Upper lobe of left lung (tissue), 6 donors: ENCODE measurements around the gene ARHGDIG. TPM values are rescaled to one million over a fixed set of nuclear protein-coding genes. Genes with fewer than 3 reads are reported as not detected.

ENCODE experiments used
- ATAC-seq, 2 donors: fragments of 200-7000 bp; cut with Tn5 transposase; one replicate each; pipeline ENCODE4 v1.9.1; 2022; ENCODE audit warnings: mild to moderate bottlenecking in 2 of 2, moderate library complexity in 2 of 2; ENCODE audit not compliant: low FRiP score in 2 of 2
- DNase-seq, 2 donors: peaks; one replicate each; pipeline ENCODE4 v3.0.0-alpha.2; 2019 to 2020
- H3K27ac ChIP-seq, 4 donors: fragments of 200-600 bp; sonication (generic); one replicate each; pipeline ENCODE4 v1.5.1; 2016 to 2019
- H3K27me3 ChIP-seq, 4 donors: fragments of 200-600 bp; sonication (generic); one replicate each; pipeline ENCODE4 v1.5.1; 2017 to 2019
- H3K36me3 ChIP-seq, 4 donors: fragments of 200-600 bp; sonication (generic); one replicate each; pipeline ENCODE4 v1.5.1; 2016 to 2019
- H3K4me1 ChIP-seq, 4 donors: fragments of 200-600 bp; sonication (generic); one replicate each; pipeline ENCODE4 v1.5.1; 2018 to 2019
- H3K4me3 ChIP-seq, 4 donors: fragments of 200-600 bp; sonication (generic); one replicate each; pipeline ENCODE4 v1.5.1; 2017 to 2019; ENCODE audit warnings: mild to moderate bottlenecking in 2 of 4, moderate library complexity in 1 of 4
- H3K9me3 ChIP-seq, 4 donors: fragments of 200-600 bp; sonication (generic); one replicate each; pipeline ENCODE4 v1.5.1; 2018 to 2019
- CTCF ChIP-seq, 6 experiments: fragments of 450-650 bp in 4 of 6; fragments of 200-600 bp in 2 of 6; sonication (generic) in 2 of 6; IDR thresholded peaks; one replicate each; pipeline ENCODE4 v1.5.1; 2016 to 2019; ENCODE audit warnings: antibody characterized with exemption in 6 of 6
- EP300 ChIP-seq, 4 donors: sonication (generic); formaldehyde crosslinking; IDR thresholded peaks; one replicate each; pipeline ENCODE4 v1.5.1; 2017; ENCODE audit warnings: antibody characterized with exemption in 4 of 4, control low read depth in 2 of 4
- POLR2A ChIP-seq, 4 donors: fragments of 450-650 bp; IDR thresholded peaks; one replicate each; pipeline ENCODE4 v1.5.1; 2016 to 2017; ENCODE audit warnings: antibody characterized with exemption in 4 of 4, mild to moderate bottlenecking in 2 of 4
- POLR2AphosphoS5 ChIP-seq, 2 donors: sonication (generic); formaldehyde crosslinking; IDR thresholded peaks; one replicate each; pipeline ENCODE4 v1.5.1; 2017; ENCODE audit warnings: antibody characterized with exemption in 2 of 2
- WGBS, 2 donors: methylation state at CpG; one replicate each; pipeline ENCODE4 v1.1.5; 2017 to 2018; 5-methylcytosine and 5-hydroxymethylcytosine counted together
- total RNA-seq, 6 donors: library from RNA; depleted of rRNA in 4 of 6; stranded (reverse); fragments of >200 nt in 4 of 6; gene quantifications; one replicate each; pipeline versions ENCODE4 v1.1.0 to v1.2.1, GENCODE V29; 2016 to 2021
- donor health status: DM: no; HTN: no; CAD: no; lungs with moderate emphysema.
- donor health status: DM: no; HTN: yes; CAD: no; lungs with severe emphysema.

Gene ARHGDIG
- total RNA-seq, 6 donors from 2014 or later: 0.91 TPM; not detected in 5

GRCh38 chr16:290015-290680 lies 9.8 kb downstream of the ARHGDIG start:
- Histone ChIP-seq H3K36me3 (peaks cover 3 to 77% (median 67%) of the 10 kb centered on the region in 4 donors), H3K4me3 (no peak overlapping the region), H3K4me1 (no peaks in the 10 kb centered on the region), H3K27ac (no peak overlapping the region), H3K9me3 (no peaks in the 10 kb centered on the region), H3K27me3 (no peaks in the 10 kb centered on the region)
- DNase-seq: peak in 1 of 2 donors; percentile 67
- WGBS, 2 donors: 95% methylated on average over 25 of the region's 25 CpGs; no CpG with 5 or more reads in 1 of the 2 donors
- TF ChIP-seq POLR2AphosphoS5 (IDR thresholded peaks at IDR 0.05): no peak
- no peak for TF ChIP-seq CTCF (IDR thresholded peaks at IDR 0.05)
- TF ChIP-seq EP300 (IDR thresholded peaks at IDR 0.05): no peak
- TF ChIP-seq POLR2A (IDR thresholded peaks at IDR 0.05): no peak
- ATAC-seq: no peak

GRCh38 chr16:290681-291405 lies 10.5 kb downstream of the ARHGDIG start:
- 94 to 96% methylated on average over 18 to 49 of the region's 50 CpGs for WGBS, 2 donors
- DNase-seq: peak in 1 of 2 donors; percentile 82
- no peaks in the 10 kb centered on the region for H3K4me1 ChIP-seq
- no peak for ATAC-seq
- no peaks in the 10 kb centered on the region for H3K9me3 ChIP-seq
- TF ChIP-seq CTCF (IDR thresholded peaks at IDR 0.05) (no peak), POLR2AphosphoS5 (IDR thresholded peaks at IDR 0.05) (no peak), EP300 (IDR thresholded peaks at IDR 0.05) (no peak), POLR2A (IDR thresholded peaks at IDR 0.05) (no peak)
- no peaks in the 10 kb centered on the region for H3K27me3 ChIP-seq
- no peak overlapping the region for H3K4me3 ChIP-seq
- no peak overlapping the region for H3K27ac ChIP-seq
- H3K36me3 ChIP-seq: peaks cover 3 to 77% (median 67%) of the 10 kb centered on the region in 4 donors

- Histone ChIP-seq H3K9me3 (no peaks in the 10 kb centered on the region), H3K4me3 (no peak overlapping the region), H3K36me3 (peaks cover 3 to 81% (median 72%) of the 10 kb centered on the region in 4 donors), H3K27ac (no peak overlapping the region), H3K4me1 (no peaks in the 10 kb centered on the region), H3K27me3 (no peaks in the 10 kb centered on the region)
- ATAC-seq (no peak), DNase-seq (no peak)
- WGBS, 2 donors: 90 to 96% methylated on average over 9 to 17 of the region's 17 CpGs
- TF ChIP-seq POLR2AphosphoS5 (IDR thresholded peaks at IDR 0.05) (no peak), EP300 (IDR thresholded peaks at IDR 0.05) (no peak), POLR2A (IDR thresholded peaks at IDR 0.05) (no peak), CTCF (IDR thresholded peaks at IDR 0.05) (no peak)
Observed at GRCh38 chr16:291539-291938, 11.1 kb downstream of the ARHGDIG start.

- DNase-seq (peak in 1 of 2 donors; percentile 71), ATAC-seq (no peak)
- TF ChIP-seq EP300 (IDR thresholded peaks at IDR 0.05) (no peak), CTCF (IDR thresholded peaks at IDR 0.05) (no peak), POLR2AphosphoS5 (IDR thresholded peaks at IDR 0.05) (no peak), POLR2A (IDR thresholded peaks at IDR 0.05) (no peak)
- Histone ChIP-seq H3K9me3 (no peaks in the 10 kb centered on the region), H3K36me3 (peaks cover 9 to 83% (median 76%) of the 10 kb centered on the region in 4 donors), H3K4me3 (no peak overlapping the region), H3K4me1 (no peaks in the 10 kb centered on the region), H3K27me3 (no peaks in the 10 kb centered on the region), H3K27ac (no peak overlapping the region)
- 89 to 94% methylated on average over 11 to 30 of the region's 32 CpGs for WGBS, 2 donors
Observed at GRCh38 chr16:293043-293775, 12.8 kb downstream of the ARHGDIG start.
